IPS-18c (cell line): ENCODE data around the gene AXIN2.

ENCODE experiments used
- H3K4me3 ChIP-seq: 2 replicates; pipeline ENCODE4 v1.7.0; 2013; ENCODE audit warnings: low read depth, mild to moderate bottlenecking, low read length, moderate library complexity; ENCODE audit not compliant: insufficient read depth
- H3K9me3 ChIP-seq: one replicate; pipeline ENCODE4 v1.6.1; 2013; ENCODE audit warnings: mild to moderate bottlenecking, low read length, moderate library complexity; ENCODE audit not compliant: control insufficient read depth, insufficient read depth

Gene AXIN2

DNA sequence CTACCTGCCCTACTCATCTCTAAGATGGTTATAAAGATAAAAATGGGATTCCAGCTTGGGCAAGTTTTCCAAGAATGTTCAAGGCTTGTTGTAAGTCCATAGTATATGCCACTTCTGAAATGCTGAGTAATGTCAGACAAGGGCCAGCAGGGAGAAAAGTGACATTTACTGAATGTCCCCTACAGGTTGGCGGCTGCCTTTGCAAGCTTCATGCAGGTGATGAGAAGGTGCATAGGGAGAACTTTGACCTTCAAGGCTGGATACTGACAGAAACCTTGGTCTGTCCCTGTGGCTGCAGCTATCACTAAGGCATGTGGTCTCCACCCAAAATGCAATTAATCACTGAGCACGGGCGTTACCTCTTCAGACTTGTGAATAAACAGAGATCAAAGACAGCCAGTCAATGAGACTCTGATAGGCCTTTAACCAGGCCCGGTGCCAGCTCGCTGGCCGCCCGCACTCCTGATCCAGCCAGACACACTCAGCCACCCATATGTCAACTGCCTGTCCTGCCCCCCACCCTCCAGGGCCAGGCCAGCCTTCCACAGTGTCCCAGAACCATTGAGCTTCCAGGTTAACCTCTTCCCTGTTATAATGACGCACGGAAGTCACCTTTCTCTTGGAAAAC is 26.8 kb upstream of the AXIN2 start:
- Histone ChIP-seq H3K9me3 (no peaks in the 10 kb centered on the region), H3K4me3 (no peak overlapping the region)

DNA sequence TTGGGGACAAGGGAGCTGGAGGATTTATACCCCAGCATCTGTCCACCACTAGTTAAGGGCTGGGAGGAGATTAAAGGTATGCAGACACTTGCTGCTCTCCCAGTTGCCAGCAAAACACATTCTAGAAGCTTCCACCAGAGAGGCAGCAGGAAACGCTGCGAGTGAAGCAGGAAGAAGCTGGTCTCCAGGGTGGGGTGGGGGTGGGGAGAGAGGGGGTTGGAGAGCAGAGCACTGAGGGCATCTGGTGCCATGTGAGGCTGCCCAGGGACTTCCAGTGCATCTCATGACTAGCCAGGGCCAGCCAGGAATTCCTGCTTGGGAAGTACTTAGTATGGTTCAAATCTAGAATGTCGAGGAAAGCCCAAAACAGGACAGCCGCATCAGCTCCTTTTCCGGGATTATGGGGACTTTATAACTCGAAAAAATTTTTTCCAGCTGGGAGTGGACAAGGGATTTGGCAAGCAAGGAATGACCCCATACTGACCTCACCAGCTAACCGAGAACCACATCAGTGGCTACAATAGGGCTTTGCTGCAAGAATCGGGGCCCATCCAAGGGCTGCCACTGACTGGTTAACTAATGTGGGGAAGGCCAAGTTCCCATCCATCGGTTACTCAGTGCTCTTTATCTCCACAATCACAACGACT is 26.2 kb upstream of the AXIN2 start:
- Histone ChIP-seq H3K4me3 (no peak overlapping the region), H3K9me3 (no peaks in the 10 kb centered on the region)

DNA sequence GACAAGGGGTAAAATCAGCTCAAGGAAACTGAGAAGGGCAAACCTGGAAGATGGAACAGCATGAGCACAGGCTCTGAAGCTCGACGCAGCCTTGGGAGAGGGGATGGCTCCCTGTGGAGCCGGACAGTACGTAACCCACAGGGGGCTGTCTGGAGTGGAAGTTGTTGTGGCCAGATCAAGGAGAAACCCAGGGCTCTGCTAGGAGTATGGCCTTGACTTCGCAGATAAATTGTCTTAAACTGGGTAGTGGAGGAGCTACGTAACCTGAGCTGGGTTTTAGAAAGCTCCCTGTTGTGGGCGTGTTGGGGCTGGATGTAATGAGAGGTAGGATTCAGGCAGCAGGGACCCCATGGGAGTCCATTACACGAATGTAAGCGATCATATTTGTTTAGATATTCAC is 25.5 kb upstream of the AXIN2 start:
- Histone ChIP-seq H3K9me3 (no peaks in the 10 kb centered on the region), H3K4me3 (no peak overlapping the region)

DNA sequence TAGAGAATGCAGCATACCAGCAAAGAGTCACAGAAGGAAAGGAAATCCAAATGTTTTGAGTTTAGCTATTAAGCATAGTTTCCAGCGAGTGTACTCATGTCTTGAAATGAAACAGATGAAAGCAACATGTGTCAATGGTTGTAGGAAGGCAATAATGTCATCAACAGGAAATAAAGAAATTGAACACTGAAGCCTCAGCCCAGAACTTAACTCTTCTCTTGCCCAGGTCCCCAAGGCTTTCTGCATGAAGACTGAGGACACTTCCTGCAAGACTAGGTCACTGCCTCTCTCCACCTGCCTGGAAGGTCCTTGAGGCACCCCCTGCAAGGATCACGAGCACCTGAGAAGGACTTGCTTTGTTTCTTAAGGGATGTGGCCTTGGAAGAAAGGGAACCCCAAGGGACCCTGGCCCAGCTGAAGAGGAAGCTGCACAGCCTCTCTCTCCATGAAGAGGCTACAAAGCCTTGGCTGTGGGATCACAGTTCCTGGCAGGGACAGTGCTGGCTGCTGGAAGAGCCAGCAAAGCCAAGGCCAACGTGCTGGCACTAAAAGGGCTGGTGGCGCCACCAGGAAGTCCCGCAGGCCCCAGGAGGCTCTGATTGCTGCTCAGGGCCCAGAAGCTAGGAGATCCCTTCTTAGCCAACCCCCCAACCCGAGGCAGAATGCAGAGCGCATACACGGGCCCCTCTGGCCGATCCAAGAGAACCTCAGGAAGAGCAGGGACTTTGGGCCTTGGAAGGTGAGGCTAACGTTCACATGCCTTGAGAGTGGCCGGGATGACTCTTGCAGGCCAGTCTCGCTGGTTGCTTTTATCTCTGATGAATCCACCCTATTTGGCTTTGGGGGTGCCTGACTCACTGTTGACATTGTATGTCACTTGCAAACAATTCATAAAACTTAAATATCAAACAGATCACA is 23.4 kb upstream of the AXIN2 start:
- Histone ChIP-seq H3K9me3 (peaks cover 2% of the 10 kb centered on the region), H3K4me3 (no peak overlapping the region)

DNA sequence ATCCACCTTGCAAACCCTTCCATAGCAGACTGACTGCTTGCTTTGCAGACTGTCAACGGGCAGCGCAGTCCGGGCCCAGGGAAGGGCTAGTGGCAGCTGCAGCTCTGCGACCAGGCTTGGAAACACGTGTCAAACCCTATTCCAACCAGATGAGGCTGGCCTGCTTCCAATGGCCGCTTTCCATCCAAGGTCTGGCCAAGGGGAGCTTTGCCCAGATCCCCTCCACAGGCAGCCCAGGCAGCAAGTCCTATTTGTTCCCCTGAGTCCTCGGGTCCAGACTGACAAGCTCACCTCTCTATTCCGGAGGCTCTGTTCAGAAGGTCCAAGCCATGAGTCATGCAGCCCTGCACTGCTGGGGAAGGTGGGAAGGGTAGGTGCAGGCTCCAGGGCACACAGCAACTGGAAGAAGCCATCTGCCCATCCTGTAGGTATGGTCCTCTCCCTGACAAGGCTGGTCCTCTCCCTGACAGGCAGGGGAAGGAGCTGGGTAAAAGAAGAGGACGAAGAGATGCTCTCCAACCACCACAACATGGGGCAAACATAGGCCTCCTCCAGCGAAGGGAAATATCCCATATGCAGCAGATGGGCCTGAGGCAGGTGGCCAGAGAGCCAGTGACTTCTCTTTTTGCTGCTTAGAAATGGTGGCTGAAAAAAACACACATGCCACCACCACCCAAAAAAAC is 22.6 kb upstream of the AXIN2 start:
- H3K9me3 ChIP-seq: peaks cover 2% of the 10 kb centered on the region
- no peak overlapping the region for H3K4me3 ChIP-seq

DNA sequence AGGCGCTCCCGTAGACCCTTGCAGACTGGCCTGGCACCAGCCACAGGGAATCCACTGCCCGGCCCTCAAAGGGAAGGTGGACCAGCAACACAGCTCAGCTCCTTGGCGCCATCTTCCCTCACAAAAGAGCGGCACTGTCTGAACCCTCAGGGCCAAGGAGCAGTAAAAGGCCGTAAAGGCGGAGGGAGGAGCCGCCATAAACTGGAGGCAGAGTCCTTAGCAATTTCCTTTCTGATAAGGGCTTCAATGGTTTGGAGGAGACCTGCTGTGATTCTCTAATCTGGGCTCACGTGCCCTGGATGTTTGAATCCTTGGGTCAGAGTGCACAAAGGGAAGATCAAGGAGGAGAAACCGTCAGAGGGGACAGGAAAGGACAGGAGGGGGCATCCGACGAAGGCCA is 15.5 kb upstream of the AXIN2 start:
- Histone ChIP-seq H3K4me3 (no peak overlapping the region), H3K9me3 (peaks cover 2% of the 10 kb centered on the region)

DNA sequence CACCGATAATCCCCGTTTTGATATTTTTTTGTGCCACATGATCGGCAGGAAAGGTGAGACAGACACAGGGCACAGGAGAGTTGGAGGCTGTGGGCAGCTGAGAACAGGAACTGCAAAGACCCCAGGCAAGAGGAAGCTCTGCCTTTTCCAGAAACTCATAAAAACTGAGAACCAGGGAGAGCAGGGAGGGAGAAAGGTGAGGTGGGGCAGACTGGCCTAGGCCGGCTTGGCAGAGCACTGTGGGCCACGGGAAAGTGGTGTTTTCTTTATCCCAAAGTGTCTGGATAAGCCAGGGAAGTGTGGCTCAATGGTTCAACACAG is 11.8 kb upstream of the AXIN2 start:
- 0 out of 2 replicates have a peak overlapping the region, but pooled peaks have one; percentile 9 for H3K4me3 ChIP-seq
- no peaks in the 10 kb centered on the region for H3K9me3 ChIP-seq

DNA sequence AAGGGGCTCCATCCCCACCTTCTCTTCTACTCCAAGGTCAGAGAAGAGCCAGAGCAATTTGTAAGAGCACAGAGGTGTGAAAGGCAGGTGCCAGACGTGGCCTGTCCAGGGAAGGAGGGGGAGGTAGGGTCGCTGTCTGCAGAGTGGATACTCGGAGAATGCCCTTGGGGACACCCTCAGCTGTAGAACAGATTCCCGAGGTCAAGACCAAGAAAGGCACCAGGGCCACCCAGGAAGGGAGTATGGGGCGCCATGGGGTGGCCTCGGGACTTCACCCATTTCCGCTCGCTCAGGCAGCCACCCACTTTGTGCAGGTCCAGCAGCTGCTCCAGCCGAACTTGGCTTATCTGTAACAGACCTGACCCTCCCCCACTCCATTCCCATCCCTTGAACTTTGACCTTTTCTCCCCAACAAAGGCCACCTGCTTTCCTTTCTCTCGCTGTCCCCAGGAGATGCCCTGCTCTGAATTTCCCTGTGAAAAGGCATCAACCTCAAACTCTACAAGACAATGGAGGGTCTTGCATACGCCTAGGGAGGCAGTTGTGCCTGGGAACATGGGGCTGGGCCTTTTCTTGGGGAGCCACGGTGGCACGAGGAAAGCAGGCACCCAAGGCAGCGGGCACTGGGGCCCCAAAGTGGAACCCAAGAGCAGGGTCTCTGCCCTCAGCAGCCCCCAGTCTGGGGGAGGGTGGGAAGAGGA is 11.3 kb upstream of the AXIN2 start:
- H3K4me3 ChIP-seq: 0 out of 2 replicates have a peak overlapping the region, but pooled peaks have one; percentile 9
- H3K9me3 ChIP-seq: no peaks in the 10 kb centered on the region

DNA sequence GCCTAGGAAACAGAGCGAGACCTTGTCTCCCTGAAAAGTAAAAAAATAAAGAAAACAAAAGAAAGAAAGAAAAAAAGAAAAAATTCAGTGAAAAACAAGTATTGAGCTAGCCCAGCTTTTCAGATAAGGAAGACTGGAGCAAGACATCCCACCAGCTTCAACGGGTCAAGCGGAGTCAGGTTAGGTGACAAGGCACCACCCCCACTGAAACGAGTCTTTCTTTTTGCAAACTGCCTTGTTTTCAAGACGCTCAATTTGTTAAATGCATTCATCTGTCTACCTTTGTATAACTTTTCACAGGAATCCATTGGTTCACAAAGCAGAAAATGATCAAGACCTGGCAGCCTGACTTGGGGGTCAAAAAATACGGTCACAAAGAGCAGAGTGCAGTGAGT is 10.7 kb upstream of the AXIN2 start:
- H3K9me3 ChIP-seq: no peaks in the 10 kb centered on the region
- no peak overlapping the region for H3K4me3 ChIP-seq

DNA sequence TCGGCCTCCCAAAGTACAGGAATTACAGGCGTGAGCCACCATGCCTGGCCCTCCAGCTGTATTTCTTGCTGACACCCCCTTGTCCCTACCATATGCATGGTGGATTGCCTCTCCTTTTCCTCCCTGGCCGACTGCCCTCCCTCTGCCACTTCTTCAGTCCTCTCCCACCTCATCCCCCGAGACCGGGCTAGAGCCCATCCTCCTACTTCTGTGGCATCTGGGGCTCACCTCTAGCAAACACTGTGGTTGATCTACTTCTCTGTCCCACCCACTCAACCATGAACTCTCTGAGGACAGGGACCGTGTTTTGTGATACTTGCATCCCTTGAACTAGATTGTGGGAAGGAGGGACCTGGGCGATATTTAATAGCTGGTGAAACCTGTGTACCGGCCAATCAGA is 7.5 kb upstream of the AXIN2 start:
- Histone ChIP-seq H3K4me3 (no peak overlapping the region), H3K9me3 (no peaks in the 10 kb centered on the region)

DNA sequence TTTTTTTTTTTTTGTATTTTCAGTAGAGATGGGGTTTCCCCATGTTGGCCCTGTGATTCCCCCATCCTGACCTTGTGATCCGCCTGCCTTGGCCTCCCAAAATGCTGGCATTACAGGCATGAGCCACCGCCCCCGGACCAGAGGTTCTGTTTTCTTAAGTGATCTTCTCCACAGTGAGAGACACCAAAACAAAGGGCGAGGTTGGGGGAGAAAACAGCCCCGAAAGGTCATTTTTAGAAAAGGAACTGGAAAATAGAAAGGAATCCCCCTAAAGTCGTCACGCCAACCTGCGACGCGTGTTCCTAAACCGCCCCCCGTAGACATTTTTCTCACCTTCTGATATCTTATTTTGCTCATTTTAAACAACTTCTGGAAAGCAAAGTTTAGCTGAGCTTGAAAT is 6.1 kb upstream of the AXIN2 start:
- Histone ChIP-seq H3K4me3 (no peak overlapping the region), H3K9me3 (no peaks in the 10 kb centered on the region)

DNA sequence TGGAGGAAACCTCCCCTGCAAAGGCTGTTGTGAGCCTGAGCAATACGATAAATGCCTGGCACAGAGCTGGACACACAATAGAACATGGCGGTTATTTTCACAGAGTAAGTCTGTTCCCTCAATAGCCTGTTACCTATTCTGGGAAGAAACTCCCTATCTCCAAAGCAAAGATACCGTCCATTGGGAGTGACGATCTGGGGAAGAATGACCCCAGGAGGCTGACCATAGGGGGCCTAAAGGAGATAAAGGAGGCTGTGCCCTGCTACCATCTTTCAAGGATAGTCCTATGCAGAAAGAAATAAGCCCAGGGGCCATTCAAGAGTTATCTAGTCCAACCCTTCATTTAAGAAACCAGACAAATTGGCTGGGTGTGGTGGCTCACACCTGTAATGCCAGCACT is 4.1 kb upstream of the AXIN2 start:
- H3K4me3 ChIP-seq: no peak overlapping the region
- H3K9me3 ChIP-seq: no peaks in the 10 kb centered on the region

DNA sequence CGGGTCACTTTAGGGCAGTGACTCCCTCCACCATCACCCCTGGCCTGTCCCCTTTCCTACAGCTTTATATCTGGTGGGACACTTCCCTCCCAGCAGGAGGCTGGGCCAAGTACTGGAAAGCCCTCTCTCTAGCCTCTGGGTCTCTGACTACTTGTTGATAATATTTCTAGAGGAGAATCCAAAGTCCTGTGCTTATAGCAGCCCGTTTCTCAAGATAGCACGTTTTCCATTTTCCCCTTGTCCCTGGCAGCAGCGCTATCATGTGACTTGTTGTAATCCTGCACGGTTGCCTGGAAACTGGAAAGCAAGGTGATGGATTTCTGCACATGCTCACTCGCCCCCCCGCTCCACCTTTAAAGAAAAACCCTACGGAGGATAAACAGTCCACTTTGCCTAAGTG is 3.3 kb upstream of the AXIN2 start:
- no peaks in the 10 kb centered on the region for H3K9me3 ChIP-seq
- H3K4me3 ChIP-seq: no peak overlapping the region

DNA sequence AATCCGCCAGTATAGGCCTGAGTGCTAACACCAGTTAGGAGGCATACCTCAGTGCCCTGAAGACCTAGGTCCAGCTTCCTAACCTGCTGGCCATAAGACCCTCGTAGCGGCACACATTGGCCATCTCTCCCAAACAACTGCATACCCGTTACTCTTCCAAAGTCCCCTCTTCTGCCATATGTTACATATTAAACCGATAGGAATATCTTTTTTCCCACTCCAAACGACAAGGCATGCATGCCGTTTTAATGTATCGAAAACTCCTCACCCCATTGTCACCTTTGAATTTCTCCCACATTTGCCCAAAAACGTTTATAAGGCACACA is 721 bp upstream of the AXIN2 start:
- no peak overlapping the region for H3K4me3 ChIP-seq
- H3K9me3 ChIP-seq: no peaks in the 10 kb centered on the region

DNA sequence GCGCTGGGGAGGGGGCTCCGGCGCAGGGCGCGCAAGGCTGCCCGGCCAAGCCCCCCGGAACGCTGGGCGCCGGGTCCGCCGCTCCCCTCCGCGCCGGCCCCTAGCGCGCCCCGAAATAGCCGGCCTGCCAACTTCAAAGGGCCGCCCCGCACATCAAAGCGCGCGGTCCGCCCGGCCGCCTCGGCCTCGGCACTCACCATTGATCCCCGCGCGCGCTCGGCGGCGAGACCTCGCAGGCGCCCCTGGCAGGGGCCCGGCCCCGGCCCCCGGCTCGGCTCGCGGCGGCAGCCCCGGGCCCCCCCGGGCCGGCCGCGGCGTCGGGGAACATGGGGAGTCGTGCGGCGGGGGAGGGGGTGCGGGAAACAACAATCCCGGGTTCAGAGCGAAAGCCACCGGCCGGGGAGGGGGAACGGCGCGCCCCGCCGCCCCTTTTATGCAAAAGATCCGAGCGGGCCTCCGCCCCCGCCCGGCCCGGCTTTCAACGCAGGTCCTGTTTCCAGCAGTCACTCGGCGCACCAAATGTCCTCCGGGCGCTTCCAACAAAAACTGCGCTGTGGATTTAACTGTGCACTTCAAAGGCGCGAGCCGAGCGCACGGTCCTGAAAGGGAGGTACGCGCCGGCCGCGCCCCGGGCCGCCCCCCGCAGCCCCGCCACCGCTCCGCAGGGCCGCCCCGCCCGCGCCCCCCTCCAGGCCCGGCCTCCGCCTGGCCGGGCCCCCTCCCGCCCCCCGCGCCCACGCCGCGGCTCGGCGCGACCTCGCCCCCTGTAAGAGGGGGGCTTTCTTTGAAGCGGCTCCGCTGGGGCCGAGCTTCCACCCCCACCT is 608 bp downstream of the AXIN2 start:
- Histone ChIP-seq H3K9me3 (no peaks in the 10 kb centered on the region), H3K4me3 (peak overlapping the region; percentile 93)

DNA sequence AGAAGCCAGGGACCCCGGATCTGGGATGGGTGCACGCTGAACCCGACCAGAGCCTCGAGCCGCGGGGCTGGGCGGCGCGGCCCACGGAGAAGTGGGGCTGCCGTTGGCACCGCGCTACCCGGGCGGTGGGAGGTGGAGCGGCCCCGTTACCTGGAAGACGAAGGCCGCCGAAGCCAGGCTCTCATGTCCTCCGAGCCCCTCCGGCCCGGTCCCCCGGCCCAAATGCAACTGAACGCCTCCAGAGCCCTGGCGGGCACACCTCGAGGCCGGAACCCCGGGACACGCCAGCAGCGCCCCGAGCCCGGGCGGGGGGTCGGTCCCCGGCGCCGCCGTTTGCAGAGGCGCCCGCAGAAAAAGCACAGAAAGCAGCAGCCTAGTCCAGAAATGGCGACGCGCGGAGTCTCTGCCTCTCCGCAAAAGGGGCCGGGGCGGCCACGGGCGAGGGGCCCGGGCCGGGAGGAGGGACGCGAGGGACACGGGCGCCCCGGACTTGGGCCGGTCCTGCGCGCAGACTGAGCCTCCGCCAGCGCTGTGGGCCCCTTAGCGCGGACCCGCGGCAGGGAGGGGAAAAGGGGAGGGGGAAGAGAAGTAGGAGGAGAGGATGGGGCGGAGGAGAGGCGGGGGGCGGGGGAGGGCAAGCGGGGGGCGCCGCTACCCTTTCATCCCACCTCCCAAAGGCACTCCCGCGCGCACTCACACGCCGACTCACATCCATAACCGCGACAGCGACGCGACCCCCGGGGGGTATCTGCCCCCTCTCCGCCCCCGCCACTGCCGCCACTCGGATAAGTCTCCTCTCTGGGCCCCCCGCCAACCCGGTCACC is 1.4 kb downstream of the AXIN2 start:
- Histone ChIP-seq H3K9me3 (no peaks in the 10 kb centered on the region), H3K4me3 (peak overlapping the region; percentile 93)
